Measurements from ENCODE around the gene NBAS. TPM values are rescaled to one million over a fixed set of nuclear protein-coding genes. Genes with fewer than 3 reads are reported as not detected.

NBAS gene
- total RNA-seq, 2 experiments from 2014 or later = 24.4 to 28.8 TPM

DNA sequence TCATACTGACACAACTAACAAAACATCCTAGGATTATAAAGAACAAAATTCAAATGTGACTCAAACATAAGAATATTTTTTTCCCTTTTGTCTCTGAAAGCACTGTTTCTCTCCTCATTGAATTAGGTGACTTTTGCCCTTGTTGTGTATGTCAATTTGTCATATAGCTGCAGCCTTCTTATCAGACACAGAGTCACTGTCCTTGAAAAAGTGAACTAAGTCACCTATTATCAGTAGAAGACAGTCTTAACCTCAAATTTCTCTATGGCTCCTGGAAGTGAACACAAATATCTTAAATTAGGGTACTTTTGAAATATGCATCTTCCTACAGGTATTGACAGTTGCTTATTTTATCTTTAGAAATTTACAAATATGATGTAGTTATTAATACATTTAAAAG, 360.6 kb downstream of the NBAS start:
- Histone ChIP-seq H3K4me3 (ENCODE audit: low read depth, low read length, poor library complexity, severe bottlenecking) (no peak overlapping the region), H3K27ac (ENCODE audit: low read depth, low read length, poor library complexity, severe bottlenecking) (no peak overlapping the region), H2AFZ (ENCODE audit: low read length) (no peak overlapping the region), H3K9me2 (ENCODE audit: insufficient read depth, low read length) (no peaks in the 10 kb centered on the region; the same call in 1 of the 2 replicates), H3K4me2 (ENCODE audit: low read length) (no peak overlapping the region), H3K9me3 (ENCODE audit: low read length) (no peaks in the 10 kb centered on the region), H3K4me1 (ENCODE audit: insufficient read depth, low read length, poor library complexity, severe bottlenecking) (no peaks in the 10 kb centered on the region), H4K20me1 (ENCODE audit: insufficient read depth, low read length) (no peaks in the 10 kb centered on the region), H3K36me3 (ENCODE audit: insufficient read depth, low read length) (no peaks in the 10 kb centered on the region), H3K79me2 (ENCODE audit: insufficient read depth, low read depth, low read length) (no peaks in the 10 kb centered on the region)
- no peak for DNase-seq (ENCODE audit: low spot score)
- CTCF ChIA-PET (ENCODE audit: unreplicated experiment) = no interaction called here
- BruUV-seq (replicated peaks) = no TSS peak
- no peak for TF ChIP-seq EZH2phosphoT487 (IDR thresholded peaks at IDR 0.05; ENCODE audit: borderline replicate concordance, low read depth, low read length)
- TF ChIP-seq, protein P1, sequence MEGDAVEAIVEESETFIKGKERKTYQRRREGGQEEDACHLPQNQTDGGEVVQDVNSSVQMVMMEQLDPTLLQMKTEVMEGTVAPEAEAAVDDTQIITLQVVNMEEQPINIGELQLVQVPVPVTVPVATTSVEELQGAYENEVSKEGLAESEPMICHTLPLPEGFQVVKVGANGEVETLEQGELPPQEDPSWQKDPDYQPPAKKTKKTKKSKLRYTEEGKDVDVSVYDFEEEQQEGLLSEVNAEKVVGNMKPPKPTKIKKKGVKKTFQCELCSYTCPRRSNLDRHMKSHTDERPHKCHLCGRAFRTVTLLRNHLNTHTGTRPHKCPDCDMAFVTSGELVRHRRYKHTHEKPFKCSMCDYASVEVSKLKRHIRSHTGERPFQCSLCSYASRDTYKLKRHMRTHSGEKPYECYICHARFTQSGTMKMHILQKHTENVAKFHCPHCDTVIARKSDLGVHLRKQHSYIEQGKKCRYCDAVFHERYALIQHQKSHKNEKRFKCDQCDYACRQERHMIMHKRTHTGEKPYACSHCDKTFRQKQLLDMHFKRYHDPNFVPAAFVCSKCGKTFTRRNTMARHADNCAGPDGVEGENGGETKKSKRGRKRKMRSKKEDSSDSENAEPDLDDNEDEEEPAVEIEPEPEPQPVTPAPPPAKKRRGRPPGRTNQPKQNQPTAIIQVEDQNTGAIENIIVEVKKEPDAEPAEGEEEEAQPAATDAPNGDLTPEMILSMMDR (conservative IDR thresholded peaks at IDR 0.05; ENCODE audit: low read length) = no peak
- intact Hi-C loops (cut with micrococcal nuclease; ENCODE audit: unreplicated experiment) = no loop called here
- POLR2A ChIA-PET = interaction anchor here (1.2 kb wide), 1 partner anchor 24 kb away, joined by 3 read pairs; no protein-coding TSS in a partner anchor

DNA sequence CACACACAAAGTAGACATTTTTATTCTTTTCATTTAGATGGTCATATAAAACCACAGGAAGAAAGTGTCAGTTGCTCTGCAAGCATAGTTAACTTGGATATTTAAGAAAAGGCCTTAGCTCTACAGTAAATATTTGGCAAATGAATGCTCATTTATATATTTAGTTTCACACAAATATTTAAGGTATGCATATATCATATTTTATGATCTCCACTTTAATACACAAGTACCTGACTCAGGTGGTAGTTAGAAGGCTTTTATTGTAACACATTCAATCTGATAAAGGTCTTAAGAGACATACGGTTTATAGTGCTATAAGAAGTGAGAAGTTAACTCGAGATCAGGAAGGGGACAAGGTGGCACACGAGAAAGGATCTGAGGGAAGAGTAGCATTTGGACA, 363.1 kb downstream of the NBAS start:
- POLR2A ChIA-PET = no interaction called here
- CTCF ChIA-PET (ENCODE audit: unreplicated experiment) = no interaction called here
- Histone ChIP-seq H2AFZ (ENCODE audit: low read length) (no peak overlapping the region), H3K36me3 (ENCODE audit: insufficient read depth, low read length) (no peaks in the 10 kb centered on the region), H3K4me2 (ENCODE audit: low read length) (no peak overlapping the region), H3K9me3 (ENCODE audit: low read length) (no peaks in the 10 kb centered on the region), H3K79me2 (ENCODE audit: insufficient read depth, low read depth, low read length) (no peaks in the 10 kb centered on the region), H3K9me2 (ENCODE audit: insufficient read depth, low read length) (no peaks in the 10 kb centered on the region; the same call in 1 of the 2 replicates), H4K20me1 (ENCODE audit: insufficient read depth, low read length) (no peaks in the 10 kb centered on the region), H3K4me3 (ENCODE audit: low read depth, low read length, poor library complexity, severe bottlenecking) (no peak overlapping the region), H3K27ac (ENCODE audit: low read depth, low read length, poor library complexity, severe bottlenecking) (no peak overlapping the region), H3K4me1 (ENCODE audit: insufficient read depth, low read length, poor library complexity, severe bottlenecking) (no peaks in the 10 kb centered on the region)
- no TSS peak for BruUV-seq (replicated peaks)
- no peak for TF ChIP-seq EZH2phosphoT487 (IDR thresholded peaks at IDR 0.05; ENCODE audit: borderline replicate concordance, low read depth, low read length)
- TF ChIP-seq, protein P1 (conservative IDR thresholded peaks at IDR 0.05; ENCODE audit: low read length) = no peak
- DNase-seq (ENCODE audit: low spot score) = no peak
- intact Hi-C loops (cut with micrococcal nuclease; ENCODE audit: unreplicated experiment) = no loop called here

DNA sequence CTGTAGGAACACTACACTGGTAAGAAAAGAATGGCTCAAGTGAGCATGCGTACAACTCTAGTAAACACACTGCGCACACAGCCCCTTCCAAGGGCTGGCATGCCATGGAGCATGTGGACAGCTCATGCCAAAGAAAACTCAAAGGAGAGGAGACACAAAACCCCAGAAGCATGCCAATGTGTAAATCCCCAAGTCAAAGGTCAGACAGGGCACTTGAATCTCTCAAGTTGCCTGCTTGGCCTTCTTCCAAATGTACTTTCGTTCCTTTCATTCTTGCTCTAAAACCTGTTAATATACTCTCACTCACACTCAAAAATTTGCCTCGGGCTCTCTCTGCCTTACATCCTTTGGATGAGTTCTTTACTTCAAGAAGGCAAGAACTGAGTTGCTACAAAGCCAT, 365.3 kb downstream of the NBAS start:
- Histone ChIP-seq H3K79me2 (ENCODE audit: insufficient read depth, low read depth, low read length) (no peaks in the 10 kb centered on the region), H3K27ac (ENCODE audit: low read depth, low read length, poor library complexity, severe bottlenecking) (no peak overlapping the region), H3K4me2 (ENCODE audit: low read length) (no peak overlapping the region), H3K36me3 (ENCODE audit: insufficient read depth, low read length) (no peaks in the 10 kb centered on the region), H4K20me1 (ENCODE audit: insufficient read depth, low read length) (no peaks in the 10 kb centered on the region), H3K4me3 (ENCODE audit: low read depth, low read length, poor library complexity, severe bottlenecking) (no peak overlapping the region), H3K9me2 (ENCODE audit: insufficient read depth, low read length) (no peaks in the 10 kb centered on the region; the same call in 1 of the 2 replicates), H2AFZ (ENCODE audit: low read length) (no peak overlapping the region), H3K4me1 (ENCODE audit: insufficient read depth, low read length, poor library complexity, severe bottlenecking) (no peaks in the 10 kb centered on the region), H3K9me3 (ENCODE audit: low read length) (no peaks in the 10 kb centered on the region)
- DNase-seq (ENCODE audit: low spot score) = no peak
- ChIA-PET CTCF (ENCODE audit: unreplicated experiment) (no interaction called here), POLR2A (no interaction called here)
- BruUV-seq (replicated peaks) = no TSS peak
- intact Hi-C loops (cut with micrococcal nuclease; ENCODE audit: unreplicated experiment) = no loop called here
- TF ChIP-seq, protein P1 (conservative IDR thresholded peaks at IDR 0.05; ENCODE audit: low read length) = no peak
- no peak for TF ChIP-seq EZH2phosphoT487 (IDR thresholded peaks at IDR 0.05; ENCODE audit: borderline replicate concordance, low read depth, low read length)

Measured in OCI-LY7 (cell line).